G401.6 (cell line): Measurements from ENCODE around the gene PTCD2.
"Not testable (repeated sequence)": the region's sequence is repeated elsewhere in the genome, so short reads cannot be mapped to it uniquely, and the experiment has no call there.

ENCODE experiments used
- FAIRE-seq: peaks from 2 replicates; lab custom pipeline; 2012; peaks lifted over from hg19 to GRCh38; lab: Jason Lieb, UNC

Gene PTCD2

DNA sequence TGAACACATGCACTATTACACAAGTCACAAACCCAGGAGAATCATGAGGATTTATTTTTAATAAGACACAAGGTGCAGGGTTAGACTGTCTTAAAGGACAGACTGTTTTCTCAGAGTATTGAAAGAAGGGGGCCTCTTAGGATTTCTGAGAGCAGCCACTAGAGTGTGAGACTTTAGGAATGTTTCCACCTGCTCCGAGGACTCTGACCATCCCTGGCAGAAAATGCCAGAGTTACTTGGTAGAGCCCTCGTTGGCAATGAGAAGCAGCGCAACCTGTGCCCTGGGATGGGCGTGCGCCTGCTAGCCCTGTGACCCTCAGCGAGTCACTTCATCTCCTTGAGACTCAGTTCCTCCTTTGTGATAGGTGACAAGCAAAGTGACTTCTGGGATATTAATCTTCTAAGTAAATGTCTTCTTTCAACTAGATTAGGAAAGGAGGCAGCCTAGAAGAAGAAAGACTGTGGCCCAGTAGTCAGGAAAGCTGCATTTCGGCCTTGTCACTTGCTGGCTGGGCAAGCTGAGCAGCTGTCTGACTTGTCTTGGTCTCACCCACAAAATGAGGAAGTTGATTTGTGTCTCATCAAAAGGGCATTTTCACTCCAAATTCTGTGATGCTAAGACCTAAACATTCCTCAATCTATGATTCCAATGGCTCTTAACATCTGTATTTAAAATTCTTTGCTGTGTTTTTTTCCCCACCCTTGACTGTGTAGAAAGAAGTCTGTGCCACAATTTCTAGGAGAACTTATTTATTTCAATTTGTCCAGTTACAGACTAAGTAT lies 60.5 kb downstream of the PTCD2 start:
- FAIRE-seq: no peak

DNA sequence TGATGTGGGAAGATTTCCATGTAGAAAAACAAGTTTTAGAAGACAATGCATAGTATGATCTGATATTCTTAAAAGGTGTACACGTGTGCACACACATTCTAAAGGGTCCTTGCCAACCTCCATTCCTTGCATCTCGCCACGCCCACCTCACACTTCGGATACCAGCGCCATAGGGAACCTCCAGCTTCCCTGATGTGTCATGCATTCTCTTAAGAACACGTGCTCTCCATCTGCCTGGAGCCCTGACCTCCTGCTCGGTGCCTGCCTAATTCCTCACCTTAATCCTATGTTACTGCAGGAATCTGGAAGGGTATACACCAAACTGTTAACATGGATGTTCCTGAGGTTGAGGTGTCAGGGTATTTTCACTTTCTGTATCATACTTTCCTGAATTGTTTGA lies 63.1 kb downstream of the PTCD2 start:
- FAIRE-seq: no peak

DNA sequence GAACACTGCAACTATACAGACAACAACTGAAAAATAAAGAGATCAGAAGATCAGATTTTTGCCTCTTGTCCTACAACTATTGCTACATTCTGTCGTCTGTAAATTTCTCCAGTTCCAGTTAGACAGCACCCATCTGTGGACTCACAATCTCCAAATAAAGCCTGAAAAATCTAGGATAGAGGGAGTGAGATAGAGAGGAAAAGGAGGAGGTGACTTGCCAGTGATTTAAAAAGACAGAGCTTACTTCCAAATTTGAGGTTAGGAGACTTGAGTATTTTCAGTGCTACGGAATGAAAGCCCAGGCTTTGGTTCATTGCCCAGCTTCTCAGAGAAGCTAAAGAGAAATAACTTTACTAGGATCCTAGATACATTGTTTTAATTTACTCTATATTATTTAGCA lies 63.6 kb downstream of the PTCD2 start:
- FAIRE-seq: no peak

DNA sequence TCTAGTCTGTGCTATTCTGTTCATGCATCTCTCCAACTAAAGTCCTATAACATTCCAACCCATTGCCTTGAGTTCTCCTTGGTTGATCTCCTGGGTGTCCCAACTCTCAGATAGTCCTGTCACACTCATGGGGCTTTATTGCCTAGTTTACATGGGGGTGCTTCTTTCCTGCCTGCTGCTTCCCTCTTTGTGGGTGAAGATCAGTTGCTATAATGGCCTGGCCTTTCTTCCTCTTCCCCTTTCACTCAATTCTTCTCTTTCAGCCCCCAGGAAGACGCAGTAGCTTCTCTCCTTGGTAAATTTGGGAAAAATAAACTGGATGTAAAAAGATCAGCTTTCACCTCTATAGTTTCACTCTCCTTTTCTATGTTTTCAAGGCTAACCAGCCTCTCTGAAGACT lies 66.5 kb downstream of the PTCD2 start:
- no peak for FAIRE-seq

DNA sequence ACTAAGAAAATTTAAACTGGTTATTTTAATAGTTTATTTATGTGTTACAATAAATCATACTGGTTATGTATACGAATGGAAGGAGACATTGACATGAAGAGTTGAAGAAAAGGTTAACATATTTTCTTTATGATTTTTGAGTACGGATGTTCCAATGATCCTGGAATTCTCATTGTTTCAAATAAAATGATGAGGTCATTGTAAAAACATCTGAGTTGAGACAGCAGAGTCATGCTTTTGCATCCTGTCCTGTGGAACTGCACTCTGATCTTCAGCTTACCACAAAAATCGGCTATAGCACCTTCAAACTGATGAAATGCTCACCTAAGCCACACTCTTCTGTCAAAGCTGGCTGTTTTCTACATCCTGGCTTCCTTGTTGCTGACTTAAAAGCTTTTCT lies 67.8 kb downstream of the PTCD2 start:
- no peak for FAIRE-seq

DNA sequence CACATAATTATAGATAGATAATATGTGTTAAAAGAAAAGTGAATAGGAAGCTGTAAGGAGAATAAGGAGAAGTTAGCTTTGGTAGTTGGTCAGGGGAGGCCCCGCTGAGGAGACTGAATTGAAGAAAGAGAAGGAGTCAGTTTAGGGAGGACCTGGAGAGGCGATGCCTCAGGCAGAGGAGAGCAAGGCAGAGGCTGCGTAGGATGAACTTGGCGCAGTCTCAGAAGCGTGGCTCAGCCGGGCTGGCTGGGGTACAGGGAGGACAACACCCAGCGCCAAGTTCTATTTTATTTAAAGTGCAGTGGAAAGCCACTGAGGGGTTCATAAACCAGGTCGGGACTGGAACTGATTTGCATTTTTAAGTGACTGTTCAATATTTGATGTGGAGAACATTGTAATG lies 68.5 kb downstream of the PTCD2 start:
- FAIRE-seq: no peak

DNA sequence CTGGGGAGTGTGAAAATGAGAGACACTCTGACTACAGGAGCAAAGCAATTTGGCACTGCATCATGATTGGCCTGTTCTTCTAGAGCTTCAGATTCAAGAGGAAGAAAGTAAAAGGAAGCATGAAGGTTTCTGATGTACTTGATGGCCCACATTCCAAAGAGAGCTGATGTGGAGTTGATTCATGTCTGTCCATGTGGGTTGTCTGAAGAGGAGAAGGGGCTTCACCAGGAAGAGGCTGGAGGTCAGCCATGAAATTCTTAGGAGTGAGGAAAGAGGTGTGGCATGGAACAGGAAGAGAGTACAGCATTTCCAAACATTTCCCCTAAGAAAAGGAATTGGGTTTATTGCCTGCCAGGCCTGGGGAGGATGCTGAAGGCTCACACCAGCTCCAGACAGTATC lies 70.7 kb downstream of the PTCD2 start:
- FAIRE-seq: no peak

DNA sequence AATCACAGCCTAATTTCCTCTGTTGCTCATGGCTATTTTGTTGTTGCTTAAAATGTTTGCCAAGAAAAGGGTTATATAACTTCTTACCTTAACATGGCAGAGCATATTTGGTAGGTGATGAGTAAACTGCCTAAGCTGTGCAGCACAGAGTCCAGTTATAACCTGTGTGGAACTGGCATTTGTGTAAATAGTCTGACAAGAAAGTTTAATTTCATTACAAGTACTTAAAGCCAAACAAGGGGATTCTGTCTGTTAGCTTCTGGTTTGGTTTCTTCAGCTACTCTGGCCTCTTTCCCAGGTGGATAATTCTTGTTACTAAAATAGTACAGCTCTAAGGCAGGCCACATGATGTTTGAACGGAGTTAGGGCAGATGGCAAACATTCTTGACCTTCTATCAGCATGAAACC lies 72.2 kb downstream of the PTCD2 start:
- no peak for FAIRE-seq

DNA sequence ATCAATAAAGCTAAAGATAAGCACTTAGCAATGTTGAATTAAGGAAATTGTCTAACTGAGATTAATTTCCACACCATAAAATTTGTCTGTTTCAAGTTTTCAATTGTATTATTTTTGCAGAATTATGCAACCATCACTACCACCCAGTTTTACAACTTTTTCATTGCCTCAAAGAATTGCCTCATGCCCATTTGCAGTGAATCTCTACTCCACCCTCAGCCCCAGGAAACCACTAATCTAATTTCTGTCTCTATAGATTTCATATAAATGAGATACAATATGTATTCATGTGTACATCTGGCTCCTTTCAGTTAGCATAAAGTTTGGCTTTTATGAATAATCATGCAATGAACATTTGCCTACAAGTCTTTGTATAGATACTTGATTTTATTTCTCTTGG lies 72.9 kb downstream of the PTCD2 start:
- FAIRE-seq: no peak

DNA sequence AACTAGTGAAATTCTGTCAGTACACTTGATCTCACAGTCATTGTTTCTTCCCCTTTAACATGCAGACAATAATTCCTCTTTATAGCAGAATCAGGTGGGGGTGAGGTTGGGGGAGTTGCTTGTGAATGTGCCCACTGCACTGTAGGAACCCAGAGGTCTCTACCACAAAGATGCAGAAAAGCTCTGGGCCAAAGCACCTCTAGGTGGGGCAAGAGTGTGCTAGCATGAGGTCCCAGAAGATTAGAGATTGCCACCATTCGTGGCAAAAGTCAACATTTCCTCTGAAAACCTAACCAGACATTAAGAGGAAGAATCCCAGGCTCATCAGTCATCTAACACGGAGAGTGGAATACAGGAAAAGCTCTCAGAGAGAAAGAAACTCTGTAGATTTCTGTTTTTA lies 74.5 kb downstream of the PTCD2 start:
- FAIRE-seq: no peak

DNA sequence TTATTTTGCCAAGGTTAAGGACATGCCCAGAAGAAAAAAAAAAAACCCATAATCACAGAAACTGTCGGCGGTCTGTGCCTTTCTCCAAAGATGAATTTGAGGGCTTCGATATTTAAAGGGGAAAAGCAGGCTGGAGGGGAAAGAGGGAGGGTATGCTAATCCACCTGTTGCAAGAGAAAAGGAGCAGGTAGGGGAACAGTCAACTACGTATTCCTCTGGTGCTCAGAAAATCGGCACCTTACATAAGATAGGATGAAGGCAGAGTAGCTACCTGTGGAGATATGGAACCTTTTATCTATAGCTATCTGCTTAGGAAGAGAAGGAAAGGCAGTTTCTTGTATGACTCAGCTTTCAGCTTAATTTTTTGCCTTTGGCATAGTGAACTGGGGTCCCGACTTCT lies 77.7 kb downstream of the PTCD2 start:
- FAIRE-seq: no peak

DNA sequence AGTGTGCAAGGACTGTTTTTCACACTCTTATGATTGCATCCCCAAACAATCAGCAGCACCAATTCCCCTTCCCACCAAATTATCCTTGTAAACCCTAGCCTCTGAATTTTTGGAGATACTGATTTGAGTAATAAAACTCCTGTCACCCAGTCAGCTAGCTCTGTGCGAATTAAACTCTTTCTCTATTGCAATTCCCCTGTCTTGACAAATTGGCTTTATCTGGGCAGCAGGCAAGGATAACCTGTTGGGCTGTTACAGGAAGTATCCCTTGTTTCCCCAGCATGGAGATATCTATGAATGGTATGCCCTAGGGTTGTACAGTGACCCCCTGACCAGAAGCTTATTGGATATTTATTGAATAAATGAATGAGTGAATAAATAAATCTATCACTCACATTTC lies 80.8 kb downstream of the PTCD2 start:
- FAIRE-seq: no peak

DNA sequence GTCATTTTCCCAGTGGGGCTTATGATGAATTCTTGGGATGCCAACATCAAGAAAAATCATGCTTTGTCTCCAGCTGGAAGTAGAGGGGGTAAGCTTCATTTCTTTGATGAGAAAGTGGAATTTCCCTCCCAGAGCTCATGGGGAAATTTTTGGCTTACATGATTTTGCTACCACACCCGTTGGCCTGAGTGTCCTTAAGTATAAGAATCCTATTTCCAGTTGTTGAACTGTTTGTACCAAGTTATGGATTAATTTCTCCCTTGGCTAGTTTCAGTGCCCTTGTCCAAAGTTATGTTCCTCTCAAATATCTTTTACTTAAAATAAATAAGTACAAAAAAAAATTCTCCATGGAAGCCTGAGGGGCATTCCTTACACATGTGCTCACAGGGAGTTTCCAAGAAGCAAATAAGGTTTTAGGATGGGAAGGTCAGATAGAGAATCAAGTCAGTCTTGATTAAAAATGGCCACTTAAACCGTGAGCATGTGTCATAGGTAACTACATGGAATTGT lies 82.3 kb downstream of the PTCD2 start:
- no peak for FAIRE-seq

DNA sequence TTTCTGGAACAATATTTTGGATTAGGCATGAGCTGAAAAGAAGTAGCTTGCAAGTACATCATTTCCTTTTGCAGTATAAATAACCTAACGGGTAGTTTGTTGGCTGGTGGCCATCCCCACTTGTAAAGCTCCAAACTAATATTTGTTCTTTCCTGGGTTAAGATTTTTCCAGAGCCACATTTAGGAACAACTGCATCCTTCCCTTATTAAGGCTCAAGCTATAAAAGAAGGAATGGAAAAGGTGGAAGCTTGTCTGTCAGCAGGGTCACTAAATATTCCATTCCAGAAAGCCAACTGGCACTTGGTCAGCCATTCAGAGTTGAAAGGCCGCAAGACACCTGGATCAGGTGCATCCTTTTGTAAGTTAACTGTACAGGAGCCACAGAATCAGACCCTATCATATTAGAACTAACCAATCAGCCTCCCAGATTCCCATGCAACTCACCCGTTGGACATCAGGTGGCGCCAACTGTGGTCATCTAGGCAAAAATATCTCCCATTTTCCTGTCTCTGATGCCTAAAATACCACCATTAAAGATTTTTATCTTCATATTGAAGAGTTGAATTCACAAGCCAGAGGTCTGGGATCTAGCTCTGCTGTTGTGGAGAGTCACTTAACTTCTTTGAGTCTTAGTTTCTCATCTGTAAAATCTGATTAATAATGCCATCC lies 82.9 kb downstream of the PTCD2 start:
- no peak for FAIRE-seq

DNA sequence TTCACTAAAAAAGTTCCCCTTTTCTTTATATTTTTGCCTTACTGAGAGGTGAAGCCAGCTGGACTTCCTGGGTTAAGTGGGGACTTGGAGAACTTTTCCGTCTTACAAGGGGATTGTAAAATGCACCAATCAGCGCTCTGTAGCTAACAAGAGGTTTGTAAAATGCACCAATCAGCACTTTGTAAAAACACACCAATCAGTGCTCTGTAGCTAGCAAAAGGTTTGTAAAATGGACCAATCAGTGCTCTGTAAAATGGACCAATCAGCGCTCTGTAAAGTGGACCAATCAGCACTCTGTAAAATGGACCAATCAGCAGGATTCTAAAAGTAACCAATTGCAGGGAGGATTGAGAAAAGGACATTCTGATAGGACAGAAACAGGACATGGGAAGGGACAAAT lies 84.6 kb downstream of the PTCD2 start:
- FAIRE-seq: not testable (repeated sequence)

DNA sequence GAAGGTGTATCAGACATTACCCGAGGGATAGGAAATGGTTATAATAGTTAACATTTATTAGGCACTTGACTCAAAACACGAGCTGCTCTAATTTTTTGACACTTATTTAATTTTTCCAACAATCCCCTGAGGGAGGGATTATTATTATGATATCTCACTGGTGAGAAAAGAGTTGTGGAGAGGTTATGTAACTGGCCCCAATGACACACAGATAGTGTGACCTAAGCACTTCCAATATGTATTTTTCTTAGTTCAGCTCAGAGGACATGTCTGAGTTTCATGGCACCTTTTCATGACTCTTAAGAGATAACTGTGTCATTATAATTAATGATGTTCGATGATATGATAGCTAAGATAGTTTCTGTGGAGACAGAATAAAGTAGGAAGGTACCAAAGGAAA lies 86.9 kb downstream of the PTCD2 start:
- no peak for FAIRE-seq

DNA sequence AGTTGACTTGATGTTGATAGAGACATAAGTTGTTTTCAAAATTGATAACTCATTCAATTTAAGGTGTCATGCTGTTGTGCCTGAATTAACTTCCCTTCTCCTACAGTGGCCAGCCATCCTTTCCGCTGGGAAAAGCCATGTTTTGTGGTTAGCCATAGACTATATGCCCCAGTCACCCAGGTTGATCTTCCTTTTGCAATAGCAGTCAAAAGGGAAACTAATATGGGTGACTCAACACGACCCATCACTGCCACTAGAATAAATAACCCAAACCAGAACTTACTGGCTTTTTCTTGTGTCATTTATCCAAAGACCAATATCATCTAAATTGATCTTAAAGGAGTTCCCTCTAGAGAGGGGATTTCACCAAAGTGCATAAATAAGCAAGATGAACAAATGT lies 87.4 kb downstream of the PTCD2 start:
- FAIRE-seq: no peak

DNA sequence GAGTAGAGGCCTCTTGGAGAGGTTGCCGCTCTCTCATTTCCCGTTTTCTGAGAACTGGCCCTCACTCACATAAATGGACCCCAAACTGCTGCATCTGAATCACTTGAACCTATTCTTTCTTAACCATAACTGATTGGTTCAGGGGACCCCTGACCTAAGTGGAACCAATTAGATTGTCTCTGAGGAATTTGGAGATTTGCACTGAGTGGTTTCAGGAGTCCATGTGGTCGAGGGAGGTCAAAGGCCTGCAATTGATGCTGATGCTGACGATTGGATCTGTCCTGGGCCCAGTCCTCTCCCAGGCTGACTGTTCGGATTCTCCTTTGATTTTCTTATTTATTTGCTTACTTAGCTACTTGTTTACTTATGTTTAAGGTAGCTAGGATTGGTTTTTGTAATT lies 88.0 kb downstream of the PTCD2 start:
- FAIRE-seq: no peak

DNA sequence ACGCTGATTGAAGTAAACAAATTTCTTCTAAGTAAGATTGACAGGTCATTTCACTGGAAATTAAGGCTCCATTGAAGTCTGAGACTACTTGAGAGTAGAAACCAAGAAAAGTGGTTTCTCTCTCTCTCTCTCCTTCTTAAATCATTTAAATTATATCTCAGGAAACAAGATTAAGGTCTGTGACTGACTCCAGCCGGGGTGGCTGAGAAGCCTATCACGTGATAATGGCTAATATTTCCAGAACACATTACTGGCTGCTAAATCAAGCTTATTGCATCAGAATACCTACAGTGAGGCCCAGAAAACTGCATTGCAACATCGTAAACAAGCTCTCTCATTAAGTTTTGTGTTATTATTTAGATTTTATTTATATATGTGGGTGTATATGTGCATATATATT lies 88.4 kb downstream of the PTCD2 start:
- no peak for FAIRE-seq

DNA sequence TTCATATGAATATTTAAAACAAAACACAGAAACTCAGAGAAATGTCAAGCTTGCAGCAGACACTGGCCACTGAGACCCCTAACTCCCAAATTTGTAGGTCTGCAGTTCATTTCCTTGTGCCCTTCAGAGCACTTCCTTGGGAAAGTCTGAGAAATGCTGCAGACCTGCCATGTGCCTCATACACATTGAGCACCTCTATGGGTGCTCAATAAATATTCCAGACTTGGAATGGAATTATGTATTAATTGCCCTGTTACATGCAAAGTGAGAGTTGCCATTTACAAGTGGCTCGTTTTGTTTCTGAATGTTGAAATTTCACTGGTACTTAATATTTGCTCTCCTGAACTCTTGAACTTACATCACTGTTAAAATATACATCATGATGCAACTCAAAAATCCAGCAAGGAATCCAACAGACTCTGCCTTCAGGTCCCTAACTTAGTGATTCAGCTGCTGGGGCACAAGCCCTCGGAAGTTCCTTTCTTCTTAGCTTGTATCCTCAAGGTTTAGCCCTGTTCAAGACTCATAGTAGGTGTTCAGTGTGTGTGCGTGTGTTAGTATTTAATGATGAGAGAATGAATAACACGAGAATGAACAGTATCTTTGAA lies 90.6 kb downstream of the PTCD2 start:
- no peak for FAIRE-seq

DNA sequence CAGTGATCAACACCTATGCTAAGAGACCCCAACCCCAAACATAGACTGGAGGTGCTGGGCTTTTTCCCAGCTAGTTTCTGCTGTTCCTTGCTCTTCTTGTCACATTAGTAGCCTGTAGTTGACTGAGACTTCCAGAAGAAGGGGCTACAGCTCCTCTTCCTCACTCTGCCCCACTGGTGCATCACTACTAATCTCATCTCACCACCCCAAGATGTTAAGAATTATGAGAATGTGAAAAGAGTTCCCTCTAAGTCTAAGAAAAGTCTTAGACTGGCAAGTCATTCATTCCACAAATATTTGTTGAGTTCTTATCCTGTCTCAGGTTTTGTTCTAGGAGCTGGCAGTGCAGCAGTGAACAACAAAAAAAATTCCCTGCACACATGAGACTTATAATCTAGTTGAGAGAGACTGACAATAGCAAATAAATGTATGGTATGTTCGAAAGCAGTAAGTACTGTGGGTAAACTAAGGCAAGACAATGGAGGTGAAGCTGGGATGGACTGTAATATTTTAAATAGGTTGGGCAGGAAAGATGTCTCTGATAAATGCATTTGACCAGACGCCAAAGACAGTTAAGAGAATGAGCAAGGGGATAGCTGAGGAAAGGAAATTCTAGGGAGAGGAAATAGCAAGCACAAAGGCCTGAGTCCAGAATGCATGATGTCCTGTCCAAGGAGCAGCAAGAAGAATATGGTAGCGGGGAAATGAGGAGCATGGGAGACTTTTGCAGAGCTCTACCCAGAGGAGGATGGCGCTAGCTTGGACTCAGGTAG lies 92.3 kb downstream of the PTCD2 start:
- no peak for FAIRE-seq

DNA sequence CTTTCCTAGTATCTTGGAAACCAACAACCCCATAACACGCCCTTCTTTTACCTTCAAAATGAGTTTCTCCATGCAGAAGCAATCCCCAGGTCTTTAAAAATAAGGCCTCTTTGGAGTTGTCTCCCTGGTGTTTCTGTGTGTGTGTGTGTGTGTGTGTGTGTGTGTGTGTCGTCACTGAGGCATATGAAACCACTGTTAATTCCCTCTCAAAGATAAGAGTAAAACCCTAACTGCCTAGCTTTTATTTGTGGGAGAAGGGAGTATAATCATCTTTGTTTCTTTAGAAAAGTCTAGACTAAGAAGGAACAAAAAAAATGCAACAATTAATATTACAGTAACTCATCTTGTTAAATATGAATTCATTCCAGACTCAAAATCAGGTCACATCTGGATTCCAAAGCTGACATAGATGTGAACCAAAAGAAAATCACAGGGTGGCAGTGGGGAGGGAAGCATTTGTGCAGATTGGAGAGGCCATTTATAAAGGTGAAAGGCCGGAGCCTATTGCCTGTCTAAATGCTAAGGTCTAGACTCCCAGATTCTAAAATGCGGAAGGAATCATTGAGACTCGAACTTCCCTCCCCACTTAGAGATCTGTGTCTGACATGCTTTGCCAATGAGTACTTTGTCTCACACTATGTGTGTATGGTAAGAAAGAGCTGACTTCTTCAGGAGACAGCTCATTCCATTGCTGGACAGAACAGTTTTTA lies 95.6 kb downstream of the PTCD2 start:
- no peak for FAIRE-seq
